Measurements from ENCODE around the gene TMEFF1.

DNA sequence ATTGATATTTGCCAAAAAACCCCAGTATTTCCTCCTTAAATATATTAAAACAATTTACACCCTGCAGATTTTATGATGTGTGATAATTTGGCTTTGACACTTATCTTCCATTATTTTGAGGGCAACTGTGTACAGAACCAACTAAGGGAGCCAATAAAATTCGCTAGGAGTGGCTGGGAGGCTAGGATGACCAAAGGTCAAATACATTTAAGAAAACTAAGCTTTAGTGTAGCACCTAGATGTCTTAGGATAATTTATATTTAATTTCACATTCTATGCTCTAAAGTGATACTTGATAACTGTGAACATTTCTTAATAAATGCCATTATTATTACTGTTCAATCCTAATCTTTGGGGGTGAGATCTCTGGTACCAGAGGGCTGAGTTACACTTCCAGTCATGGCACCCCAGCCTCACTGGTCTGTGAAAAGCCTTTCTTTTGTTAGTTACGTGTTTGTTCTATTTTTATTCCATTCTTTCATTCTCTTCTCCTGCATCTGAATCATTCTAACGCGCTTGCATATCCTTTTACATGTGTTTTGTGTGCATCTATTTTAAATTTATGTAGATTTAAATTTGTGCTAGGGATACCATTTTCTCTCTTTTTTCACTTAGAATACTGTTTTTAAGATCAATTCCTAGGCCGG lies 26.9 kb upstream of the TMEFF1 start:
- TF ChIP-seq ISL1 (CRISPR knock-in tag; IDR thresholded peaks at IDR 0.05) (no peak), RARB (CRISPR knock-in tag; IDR thresholded peaks at IDR 0.05) (no peak), TOX (CRISPR knock-in tag; IDR thresholded peaks at IDR 0.05; ENCODE audit: borderline replicate concordance) (no peak), ZNF8 (CRISPR knock-in tag; IDR thresholded peaks at IDR 0.05) (no peak), ZFP3 (CRISPR knock-in tag; IDR thresholded peaks at IDR 0.05) (no peak), ZNF70 (CRISPR knock-in tag; IDR thresholded peaks at IDR 0.05) (no peak), OSR1 (CRISPR knock-in tag; IDR thresholded peaks at IDR 0.05) (no peak)
- TF ChIP-seq, protein P1, sequence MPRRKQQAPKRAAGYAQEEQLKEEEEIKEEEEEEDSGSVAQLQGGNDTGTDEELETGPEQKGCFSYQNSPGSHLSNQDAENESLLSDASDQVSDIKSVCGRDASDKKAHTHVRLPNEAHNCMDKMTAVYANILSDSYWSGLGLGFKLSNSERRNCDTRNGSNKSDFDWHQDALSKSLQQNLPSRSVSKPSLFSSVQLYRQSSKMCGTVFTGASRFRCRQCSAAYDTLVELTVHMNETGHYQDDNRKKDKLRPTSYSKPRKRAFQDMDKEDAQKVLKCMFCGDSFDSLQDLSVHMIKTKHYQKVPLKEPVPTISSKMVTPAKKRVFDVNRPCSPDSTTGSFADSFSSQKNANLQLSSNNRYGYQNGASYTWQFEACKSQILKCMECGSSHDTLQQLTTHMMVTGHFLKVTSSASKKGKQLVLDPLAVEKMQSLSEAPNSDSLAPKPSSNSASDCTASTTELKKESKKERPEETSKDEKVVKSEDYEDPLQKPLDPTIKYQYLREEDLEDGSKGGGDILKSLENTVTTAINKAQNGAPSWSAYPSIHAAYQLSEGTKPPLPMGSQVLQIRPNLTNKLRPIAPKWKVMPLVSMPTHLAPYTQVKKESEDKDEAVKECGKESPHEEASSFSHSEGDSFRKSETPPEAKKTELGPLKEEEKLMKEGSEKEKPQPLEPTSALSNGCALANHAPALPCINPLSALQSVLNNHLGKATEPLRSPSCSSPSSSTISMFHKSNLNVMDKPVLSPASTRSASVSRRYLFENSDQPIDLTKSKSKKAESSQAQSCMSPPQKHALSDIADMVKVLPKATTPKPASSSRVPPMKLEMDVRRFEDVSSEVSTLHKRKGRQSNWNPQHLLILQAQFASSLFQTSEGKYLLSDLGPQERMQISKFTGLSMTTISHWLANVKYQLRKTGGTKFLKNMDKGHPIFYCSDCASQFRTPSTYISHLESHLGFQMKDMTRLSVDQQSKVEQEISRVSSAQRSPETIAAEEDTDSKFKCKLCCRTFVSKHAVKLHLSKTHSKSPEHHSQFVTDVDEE (CRISPR knock-in tag; IDR thresholded peaks at IDR 0.05), result no peak
- TF ChIP-seq, protein P2, sequence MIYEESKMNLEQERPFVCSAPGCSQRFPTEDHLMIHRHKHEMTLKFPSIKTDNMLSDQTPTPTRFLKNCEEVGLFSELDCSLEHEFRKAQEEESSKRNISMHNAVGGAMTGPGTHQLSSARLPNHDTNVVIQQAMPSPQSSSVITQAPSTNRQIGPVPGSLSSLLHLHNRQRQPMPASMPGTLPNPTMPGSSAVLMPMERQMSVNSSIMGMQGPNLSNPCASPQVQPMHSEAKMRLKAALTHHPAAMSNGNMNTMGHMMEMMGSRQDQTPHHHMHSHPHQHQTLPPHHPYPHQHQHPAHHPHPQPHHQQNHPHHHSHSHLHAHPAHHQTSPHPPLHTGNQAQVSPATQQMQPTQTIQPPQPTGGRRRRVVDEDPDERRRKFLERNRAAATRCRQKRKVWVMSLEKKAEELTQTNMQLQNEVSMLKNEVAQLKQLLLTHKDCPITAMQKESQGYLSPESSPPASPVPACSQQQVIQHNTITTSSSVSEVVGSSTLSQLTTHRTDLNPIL (CRISPR knock-in tag; IDR thresholded peaks at IDR 0.05; ENCODE audit: low read depth), result no peak
- TF ChIP-seq, protein P3, sequence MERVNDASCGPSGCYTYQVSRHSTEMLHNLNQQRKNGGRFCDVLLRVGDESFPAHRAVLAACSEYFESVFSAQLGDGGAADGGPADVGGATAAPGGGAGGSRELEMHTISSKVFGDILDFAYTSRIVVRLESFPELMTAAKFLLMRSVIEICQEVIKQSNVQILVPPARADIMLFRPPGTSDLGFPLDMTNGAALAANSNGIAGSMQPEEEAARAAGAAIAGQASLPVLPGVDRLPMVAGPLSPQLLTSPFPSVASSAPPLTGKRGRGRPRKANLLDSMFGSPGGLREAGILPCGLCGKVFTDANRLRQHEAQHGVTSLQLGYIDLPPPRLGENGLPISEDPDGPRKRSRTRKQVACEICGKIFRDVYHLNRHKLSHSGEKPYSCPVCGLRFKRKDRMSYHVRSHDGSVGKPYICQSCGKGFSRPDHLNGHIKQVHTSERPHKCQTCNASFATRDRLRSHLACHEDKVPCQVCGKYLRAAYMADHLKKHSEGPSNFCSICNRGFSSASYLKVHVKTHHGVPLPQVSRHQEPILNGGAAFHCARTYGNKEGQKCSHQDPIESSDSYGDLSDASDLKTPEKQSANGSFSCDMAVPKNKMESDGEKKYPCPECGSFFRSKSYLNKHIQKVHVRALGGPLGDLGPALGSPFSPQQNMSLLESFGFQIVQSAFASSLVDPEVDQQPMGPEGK (CRISPR knock-in tag; IDR thresholded peaks at IDR 0.05; ENCODE audit: borderline replicate concordance), result no peak
- TF ChIP-seq, protein P4, sequence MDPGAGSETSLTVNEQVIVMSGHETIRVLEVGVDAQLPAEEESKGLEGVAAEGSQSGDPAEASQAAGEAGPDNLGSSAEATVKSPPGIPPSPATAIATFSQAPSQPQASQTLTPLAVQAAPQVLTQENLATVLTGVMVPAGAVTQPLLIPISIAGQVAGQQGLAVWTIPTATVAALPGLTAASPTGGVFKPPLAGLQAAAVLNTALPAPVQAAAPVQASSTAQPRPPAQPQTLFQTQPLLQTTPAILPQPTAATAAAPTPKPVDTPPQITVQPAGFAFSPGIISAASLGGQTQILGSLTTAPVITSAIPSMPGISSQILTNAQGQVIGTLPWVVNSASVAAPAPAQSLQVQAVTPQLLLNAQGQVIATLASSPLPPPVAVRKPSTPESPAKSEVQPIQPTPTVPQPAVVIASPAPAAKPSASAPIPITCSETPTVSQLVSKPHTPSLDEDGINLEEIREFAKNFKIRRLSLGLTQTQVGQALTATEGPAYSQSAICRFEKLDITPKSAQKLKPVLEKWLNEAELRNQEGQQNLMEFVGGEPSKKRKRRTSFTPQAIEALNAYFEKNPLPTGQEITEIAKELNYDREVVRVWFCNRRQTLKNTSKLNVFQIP (CRISPR knock-in tag; IDR thresholded peaks at IDR 0.05; ENCODE audit: borderline replicate concordance, low read depth), result no peak

Data from SK-N-SH treated with all-trans-retinoic acid at 6 μM for 48 hours (cell line).